GM18951 (cell line): ENCODE measurements around the gene SLC35E4.
"Not testable (repeated sequence)": the region's sequence is repeated elsewhere in the genome, so short reads cannot be mapped to it uniquely, and the experiment has no call there.

Source experiments
- POLR2A ChIP-seq: IDR thresholded peaks from 4 replicates; pipeline ENCODE4 v1.6.1; 2011; ENCODE audit warnings: mild to moderate bottlenecking; ENCODE audit not compliant: insufficient read length, insufficient read depth; ENCODE audit errors: extremely low read depth
- in situ Hi-C: fragments of 300-500 bp; cut with MboI; formaldehyde crosslinking; loops from one replicate; pipeline ENCODE4 v1.12.0; 2022; ENCODE audit warnings: low sequenced_read_pairs, mixed read lengths, inconsistent platforms; ENCODE audit not compliant: unreplicated experiment

The SLC35E4 gene

DNA sequence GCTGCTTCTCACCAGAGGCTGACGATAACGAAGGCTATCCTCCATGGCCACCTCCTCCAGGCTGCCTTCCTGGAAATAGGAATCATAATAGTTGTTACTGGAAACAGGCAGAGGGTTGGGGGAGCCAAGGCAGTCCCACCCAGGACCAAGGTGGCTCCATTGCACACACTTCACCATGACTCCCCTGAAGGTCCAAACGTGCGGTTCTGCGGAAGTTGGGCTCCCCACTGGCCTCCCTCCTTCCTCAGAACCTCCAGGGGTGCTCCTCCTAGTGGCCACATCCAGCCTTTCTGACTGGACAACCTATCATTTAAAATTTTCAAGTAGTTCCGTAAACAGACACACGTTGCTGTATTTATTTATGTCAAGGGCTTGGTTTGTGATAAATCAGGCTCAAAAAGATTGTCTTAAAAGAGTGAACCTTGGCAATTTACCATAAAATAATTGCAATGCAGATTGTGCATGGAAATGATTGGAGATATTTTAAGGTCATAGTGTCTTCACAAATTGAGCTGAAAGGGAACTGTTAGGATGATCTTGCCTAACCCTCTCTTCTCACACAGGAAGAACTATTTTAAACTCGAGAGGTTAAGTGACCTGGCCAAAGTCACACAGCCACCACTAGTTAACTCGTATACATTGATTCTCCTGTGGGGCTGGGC, 30.0 kb upstream of the SLC35E4 start:
- in situ Hi-C loops: no loop called here
- no peak for TF ChIP-seq POLR2A

DNA sequence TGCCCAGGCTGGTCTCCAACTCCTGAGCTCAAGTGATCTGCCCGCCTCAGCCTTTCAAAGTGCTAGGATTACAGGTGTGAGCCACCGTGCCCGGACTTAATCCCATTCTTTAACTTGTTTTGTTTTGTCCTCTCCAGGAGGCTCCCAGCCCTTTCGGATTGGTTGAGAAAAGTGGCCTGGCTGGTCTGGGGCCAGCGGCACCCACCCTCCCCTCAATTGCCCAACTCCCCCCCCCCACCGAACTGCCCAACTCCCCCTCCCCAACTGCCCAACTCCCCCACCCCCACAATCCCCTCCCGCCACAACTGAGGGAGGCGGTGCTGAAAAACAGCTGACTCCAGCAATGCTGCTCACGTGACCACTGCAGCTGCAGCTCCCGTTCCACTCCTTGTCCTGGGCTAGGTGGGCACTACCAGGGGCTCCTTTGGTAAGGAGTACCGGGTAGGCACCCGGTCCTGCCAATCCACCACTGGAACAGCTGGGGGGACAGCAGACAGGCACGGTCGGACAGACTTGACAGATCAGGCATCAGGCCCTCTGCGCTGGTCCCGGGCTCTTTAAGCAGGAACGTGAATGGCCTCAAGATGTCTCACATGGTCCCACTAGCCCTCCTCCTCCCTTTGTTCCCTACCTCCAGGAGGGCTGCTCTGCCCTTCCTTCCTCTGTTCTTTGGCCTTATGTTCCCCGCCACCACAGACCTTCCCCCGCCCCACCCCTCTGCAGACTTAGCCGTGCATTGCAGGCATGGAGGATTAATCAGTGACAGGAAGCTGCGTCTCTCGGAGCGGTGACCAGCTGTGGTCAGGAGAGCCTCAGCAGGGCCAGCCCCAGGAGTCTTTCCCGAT, 28.9 kb upstream of the SLC35E4 start, which contains the start of gene TCN2:
Gene TCN2, plus strand, starts transcription at position 720 of the 845 bp plus-strand sequence. CDS start 158 bp downstream, outside the sequence.
- peak; percentile 44 for TF ChIP-seq POLR2A
- in situ Hi-C loops: no loop called here

DNA sequence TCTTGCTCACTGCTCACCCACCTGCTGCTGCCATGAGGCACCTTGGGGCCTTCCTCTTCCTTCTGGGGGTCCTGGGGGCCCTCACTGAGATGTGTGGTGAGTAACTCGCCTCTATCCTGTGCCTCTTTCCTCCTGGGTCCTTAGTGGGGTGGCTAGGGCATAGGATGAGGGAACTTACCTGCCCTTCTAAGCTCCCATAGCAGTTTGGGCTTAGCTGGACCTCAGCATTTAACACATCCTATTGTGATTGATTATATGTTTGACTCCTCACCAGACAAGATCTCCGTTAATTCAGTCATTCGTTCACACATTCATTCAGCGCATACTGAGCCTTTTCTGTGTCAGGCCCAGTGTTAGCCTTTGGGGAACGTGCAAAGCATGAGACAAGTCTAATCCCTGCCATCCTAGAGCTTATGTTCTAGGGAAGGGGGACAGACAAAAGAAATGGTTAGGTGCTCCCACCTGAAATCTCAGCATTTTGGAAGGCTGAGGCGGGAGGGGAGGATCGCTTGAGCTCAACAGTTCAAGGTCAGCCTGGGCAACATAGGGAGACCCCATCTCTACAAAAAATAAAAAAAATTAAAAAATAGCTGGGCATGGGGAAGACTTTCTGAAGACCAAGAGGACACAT, 28.2 kb upstream of the SLC35E4 start:
- in situ Hi-C loops: no loop called here

GRCh38 chr22:30607939-30608338, 27.6 kb upstream of the SLC35E4 start:
- in situ Hi-C loops: no loop called here
- no peak for TF ChIP-seq POLR2A

More for the DNA sequence above, 28.2 kb upstream of the SLC35E4 start:
- no peak for TF ChIP-seq POLR2A

- no peak for TF ChIP-seq POLR2A
- in situ Hi-C loops: no loop called here
These were observed 26.1 kb upstream of the SLC35E4 start for GRCh38 chr22:30609260-30610185.

DNA sequence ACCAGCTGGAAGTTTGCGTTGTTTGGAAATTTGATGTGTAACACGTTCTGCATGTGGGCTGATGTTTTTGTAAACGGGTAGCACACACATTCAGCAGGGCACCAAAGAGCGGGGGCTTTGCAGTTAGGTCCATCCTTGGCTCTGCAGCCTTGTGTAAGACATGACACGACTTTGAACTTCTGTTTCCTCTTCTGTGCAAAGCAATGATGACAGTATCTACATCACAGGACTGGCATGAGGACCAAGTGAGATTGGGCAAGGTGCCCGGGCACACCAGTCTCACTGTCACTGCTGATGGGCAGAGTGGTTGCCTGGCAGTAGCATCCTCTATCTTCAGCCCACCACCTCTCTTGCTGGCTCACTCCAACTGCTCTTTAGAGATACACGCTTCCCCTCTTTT, 25.3 kb upstream of the SLC35E4 start:
- TF ChIP-seq POLR2A: no peak

GRCh38 chr22:30611197-30611596, 24.4 kb upstream of the SLC35E4 start:
- TF ChIP-seq POLR2A: no peak
- in situ Hi-C loops: no loop called here

More for the DNA sequence above, 25.3 kb upstream of the SLC35E4 start:
- in situ Hi-C loops: no loop called here

DNA sequence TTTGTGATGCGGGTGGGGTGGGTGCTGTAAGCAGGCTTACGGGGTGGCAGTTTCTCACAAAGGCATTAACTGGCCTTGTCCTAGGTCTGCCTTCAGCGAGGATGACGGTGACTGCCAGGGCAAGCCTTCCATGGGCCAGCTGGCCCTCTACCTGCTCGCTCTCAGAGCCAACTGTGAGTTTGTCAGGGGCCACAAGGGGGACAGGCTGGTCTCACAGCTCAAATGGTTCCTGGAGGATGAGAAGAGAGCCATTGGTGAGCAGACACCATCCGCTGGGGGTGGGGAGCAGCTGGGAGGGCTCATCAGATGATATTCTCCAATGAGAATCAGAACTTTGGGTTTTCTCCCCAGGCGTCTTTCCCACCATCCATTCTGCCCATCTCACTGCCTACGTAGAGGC, 22.8 kb upstream of the SLC35E4 start:
- in situ Hi-C loops: no loop called here
- no peak for TF ChIP-seq POLR2A

DNA sequence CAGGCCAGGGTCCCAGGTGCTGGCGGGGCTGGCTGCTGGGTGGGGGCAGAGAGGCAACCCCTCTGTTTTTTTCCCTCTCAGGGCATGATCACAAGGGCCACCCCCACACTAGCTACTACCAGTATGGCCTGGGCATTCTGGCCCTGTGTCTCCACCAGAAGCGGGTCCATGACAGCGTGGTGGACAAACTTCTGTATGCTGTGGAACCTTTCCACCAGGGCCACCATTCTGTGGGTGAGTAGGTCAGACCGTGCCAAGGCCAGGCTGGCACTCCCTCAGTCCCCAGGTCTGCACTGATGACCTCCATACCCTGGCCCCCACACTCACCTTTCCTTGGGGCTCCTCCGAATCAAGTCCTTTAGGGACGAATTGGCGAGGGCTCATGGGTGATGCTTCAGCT, 21.3 kb upstream of the SLC35E4 start:
- no peak for TF ChIP-seq POLR2A
- in situ Hi-C loops: no loop called here

- TF ChIP-seq POLR2A: no peak
- in situ Hi-C loops: no loop called here
These were observed 20.7 kb upstream of the SLC35E4 start for GRCh38 chr22:30614879-30615278.

DNA sequence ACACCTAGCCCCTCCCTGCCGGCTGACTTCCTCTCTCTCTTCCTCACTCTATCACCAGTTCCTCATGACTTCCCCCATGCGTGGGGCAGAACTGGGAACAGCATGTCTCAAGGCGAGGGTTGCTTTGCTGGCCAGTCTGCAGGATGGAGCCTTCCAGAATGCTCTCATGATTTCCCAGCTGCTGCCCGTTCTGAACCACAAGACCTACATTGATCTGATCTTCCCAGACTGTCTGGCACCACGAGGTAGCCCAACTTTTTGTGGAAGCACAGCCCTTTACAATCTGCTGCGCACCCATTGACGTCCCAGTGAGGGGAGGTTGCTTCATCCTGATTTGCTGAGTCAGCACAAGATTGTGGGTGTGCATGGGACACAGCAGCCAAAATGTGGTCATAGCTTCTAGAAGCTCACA, 20.0 kb upstream of the SLC35E4 start:
- no peak for TF ChIP-seq POLR2A
- in situ Hi-C loops: no loop called here

GRCh38 chr22:30617819-30618218, 17.8 kb upstream of the SLC35E4 start:
- in situ Hi-C loops: no loop called here
- TF ChIP-seq POLR2A: no peak

DNA sequence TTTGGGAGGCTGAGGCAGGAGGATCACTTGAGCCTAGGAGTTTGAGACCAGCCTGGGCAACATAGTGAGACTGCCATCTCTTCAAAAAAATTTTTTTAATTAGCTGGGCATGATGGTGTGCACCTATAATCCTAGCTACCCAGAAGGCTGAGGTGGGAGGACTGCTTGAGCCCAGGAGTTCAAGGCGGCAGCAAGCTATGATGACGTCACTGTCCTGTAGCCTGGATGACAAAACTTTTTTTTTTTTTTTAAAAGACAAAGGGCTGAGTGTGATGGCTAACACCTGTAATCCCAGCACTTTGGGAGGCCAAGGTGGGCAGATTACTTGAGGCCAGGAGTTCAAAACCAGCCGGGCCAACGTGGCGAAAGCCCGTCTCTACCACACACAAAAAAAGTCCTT, 15.7 kb upstream of the SLC35E4 start:
- in situ Hi-C loops: not testable (repeated sequence)
